IMR-90 (cell line): ENCODE measurements around the gene TSNAXIP1. TPM values are rescaled to one million over a fixed set of nuclear protein-coding genes. Genes with fewer than 3 reads are reported as not detected.

Experiments used
- ATAC-seq: fragments of 200-7000 bp; cut with Tn5 transposase; 2 replicates; pipeline ENCODE4 v1.9.1; 2020; ENCODE audit warnings: low read depth, mild to moderate bottlenecking, moderate library complexity
- BruUV-seq: library from RNA; stranded (reverse); fragments of 400-500 nt; replicated peaks from 2 replicates; lab custom pipeline; 2021; lab: Mats Ljungman, UMichigan
- CTCF ChIA-PET: fragments of 300-600 bp; formaldehyde crosslinking; extraction: SDS; loops from one replicate; lab custom pipeline; 2021; ENCODE audit warnings: antibody characterized with exemption; lab: Yijun Ruan, JAX
- POLR2A ChIA-PET: fragments of 300-600 bp; sonication (Branson Sonifier 250); formaldehyde crosslinking; loops from one replicate; lab custom pipeline; 2022; ENCODE audit warnings: antibody characterized with exemption; ENCODE audit not compliant: unreplicated experiment; lab: Charles Lee
- DNase-seq: peaks from one replicate; pipeline ENCODE4 v3.0.0; 2013
- H2AFZ ChIP-seq: replicated peaks from 2 replicates; pipeline ENCODE3; 2013; ENCODE audit warnings: low read length, mild to moderate bottlenecking; ENCODE audit not compliant: poor library complexity
- H2AK5ac ChIP-seq: 2 replicates; pipeline ENCODE4 v1.6.1; 2013; ENCODE audit warnings: low read depth, low read length, inconsistent platforms
- H2AK9ac ChIP-seq: replicated peaks from 2 replicates; pipeline ENCODE3; 2013; ENCODE audit warnings: mild to moderate bottlenecking, low read depth, low read length, moderate library complexity; ENCODE audit not compliant: poor library complexity
- H2BK120ac ChIP-seq: 2 replicates; pipeline ENCODE4 v1.6.1; 2013; ENCODE audit warnings: low read depth, low read length, inconsistent platforms
- H2BK15ac ChIP-seq: 3 replicates; pipeline ENCODE4 v1.6.1; 2013; ENCODE audit warnings: low read depth, low read length, inconsistent platforms
- H2BK20ac ChIP-seq: 2 replicates; pipeline ENCODE4 v1.6.1; 2013; ENCODE audit warnings: low read depth, mild to moderate bottlenecking, inconsistent platforms, low read length, moderate library complexity
- H2BK5ac ChIP-seq: 2 replicates; pipeline ENCODE4 v1.6.1; 2013; ENCODE audit warnings: mild to moderate bottlenecking, low read depth, low read length, inconsistent platforms; ENCODE audit not compliant: poor library complexity, severe bottlenecking
- H3K14ac ChIP-seq: replicated peaks from 2 replicates; pipeline ENCODE4 v1.6.1; 2013; ENCODE audit warnings: low read depth, low read length, inconsistent platforms
- H3K18ac ChIP-seq: 2 replicates; pipeline ENCODE4 v1.6.1; 2013; ENCODE audit warnings: low read depth, low read length, control low read depth
- H3K23ac ChIP-seq: 2 replicates; pipeline ENCODE4 v1.6.1; 2013; ENCODE audit warnings: low read depth, low read length, inconsistent platforms
- H3K27ac ChIP-seq: 2 replicates; pipeline ENCODE4 v1.5.1; 2013; ENCODE audit warnings: mild to moderate bottlenecking, control low read depth, low read length; ENCODE audit not compliant: insufficient read depth
- H3K27me3 ChIP-seq: 2 replicates; pipeline ENCODE4 v1.6.1; 2013; ENCODE audit warnings: low read length; ENCODE audit not compliant: control insufficient read depth, insufficient read depth
- H3K36me3 ChIP-seq: 2 replicates; pipeline ENCODE4 v1.6.1; 2013; ENCODE audit warnings: low read length, mixed read lengths; ENCODE audit not compliant: control insufficient read depth, insufficient read depth
- H3K4ac ChIP-seq: 2 replicates; pipeline ENCODE4 v1.6.1; 2013; ENCODE audit warnings: low read depth, low read length, inconsistent platforms
- H3K4me1 ChIP-seq: 2 replicates; pipeline ENCODE4 v1.6.1; 2013; ENCODE audit warnings: low read length, mixed read lengths; ENCODE audit not compliant: control insufficient read depth, insufficient read depth
- H3K4me2 ChIP-seq: 2 replicates; pipeline ENCODE4 v1.6.1; 2013; ENCODE audit warnings: low read depth, mild to moderate bottlenecking, control low read depth, low read length, moderate library complexity
- H3K4me3 ChIP-seq: 2 replicates; pipeline ENCODE4 v1.5.1; 2013; ENCODE audit warnings: low read depth, mild to moderate bottlenecking, control low read depth, low read length, moderate library complexity; ENCODE audit not compliant: insufficient read depth
- H3K56ac ChIP-seq: 2 replicates; pipeline ENCODE4 v1.6.1; 2013; ENCODE audit warnings: low read length, inconsistent platforms; ENCODE audit not compliant: insufficient read depth; ENCODE audit errors: extremely low read depth
- H3K79me1 ChIP-seq, 2 experiments: 2 replicates each; pipeline ENCODE4 v1.6.1; 2013; ENCODE audit warnings: low read length in 2 of 2, inconsistent platforms in 1 of 2, low read depth in 1 of 2
- H3K9ac ChIP-seq: 2 replicates; pipeline ENCODE4 v1.6.1; 2013; ENCODE audit warnings: low read depth, low read length, control low read depth
- H3K9me1 ChIP-seq: 2 replicates; pipeline ENCODE4 v1.6.1; 2013; ENCODE audit warnings: low read length, inconsistent platforms; ENCODE audit not compliant: insufficient read depth
- H3K9me3 ChIP-seq: 2 replicates; pipeline ENCODE4 v1.6.1; 2013; ENCODE audit warnings: low read length; ENCODE audit not compliant: control insufficient read depth, insufficient read depth
- H4K20me1 ChIP-seq: 2 replicates; pipeline ENCODE4 v1.6.1; 2013; ENCODE audit warnings: low read length, inconsistent platforms; ENCODE audit not compliant: insufficient read depth
- H4K5ac ChIP-seq: 2 replicates; pipeline ENCODE4 v1.6.1; 2013; ENCODE audit warnings: mild to moderate bottlenecking, low read depth, low read length, control low read depth
- H4K8ac ChIP-seq, 2 experiments: 2 replicates each; pipeline ENCODE4 v1.6.1; 2013; ENCODE audit warnings: low read depth in 2 of 2, low read length in 2 of 2, control low read depth in 1 of 2, inconsistent platforms in 1 of 2
- H4K91ac ChIP-seq: 2 replicates; pipeline ENCODE4 v1.6.1; 2013; ENCODE audit warnings: low read depth, low read length, inconsistent platforms; ENCODE audit not compliant: insufficient read depth
- MXI1 ChIP-seq: IDR thresholded peaks from 2 replicates; pipeline ENCODE4 v1.6.1; 2012; ENCODE audit warnings: low read depth, mild to moderate bottlenecking, low read length, moderate library complexity, borderline replicate concordance
- RCOR1 ChIP-seq: IDR thresholded peaks from 2 replicates; pipeline ENCODE4 v1.6.1; 2012; ENCODE audit warnings: mild to moderate bottlenecking, low read length, improper control_type of control experiment; ENCODE audit not compliant: insufficient replicate concordance
- WGBS, 2 experiments: methylation state at CpG; one replicate each; pipeline versions ENCODE4 v1.1.5 to v1.1.7; 2013; ENCODE audit warnings: missing lambda C conversion rate in 2 of 2; ENCODE audit not compliant: insufficient read length in 1 of 2; ENCODE audit errors: extremely low coverage in 2 of 2; 5-methylcytosine and 5-hydroxymethylcytosine counted together
- dilution Hi-C: fragments of 300-500 bp; cut with HindIII; formaldehyde crosslinking; loops from one replicate; pipeline ENCODE4 v1.14.3; 2018; ENCODE audit warnings: low sequenced_read_pairs; ENCODE audit not compliant: unreplicated experiment
- in situ Hi-C: fragments of 300-500 bp; cut with MboI; formaldehyde crosslinking; loops from 3 replicates; pipeline ENCODE4 v1.14.3; 2019; ENCODE audit warnings: low sequenced_read_pairs, inconsistent platforms, mixed read lengths
- intact Hi-C: fragments of 100-400 bp; cut with micrococcal nuclease; formaldehyde crosslinking; loops from 2 replicates; pipeline ENCODE4 v1.10.0; 2022
- polyA plus RNA-seq, 3 experiments: library from polyadenylated mRNA; depleted of rRNA; stranded (reverse); fragments of >200 nt; gene quantifications; 2 replicates each; pipeline ENCODE4 v1.2.3, GENCODE V29; 2012; ENCODE audit warnings: low replicate concordance in 1 of 3
- total RNA-seq: library from RNA; depleted of rRNA; stranded (reverse); fragments of >200 nt; gene quantifications from 2 replicates; pipeline ENCODE4 v1.2.3, GENCODE V29; 2012

The TSNAXIP1 gene
- total and polyA plus RNA-seq, 2 of the 4 experiments (the other 2 are of a cell fraction), result 0.72 to 1.4 TPM

- Histone ChIP-seq H4K5ac (no peak overlapping the region), H3K4me1 (peaks cover 13% of the 10 kb centered on the region), H3K36me3 (no peaks in the 10 kb centered on the region), H3K14ac (peak overlapping the region; percentile 60), H2AFZ (peak overlapping the region; percentile 100), H3K9me1 (peaks cover 21% of the 10 kb centered on the region), H3K9ac (peak overlapping the region; percentile 59), H4K8ac (peak overlapping the region in 1 of 2 experiments; percentile 61; a peak in 1 of 4 replicates), H2BK15ac (no peak overlapping the region), H2BK20ac (no peak overlapping the region), H3K9me3 (no peaks in the 10 kb centered on the region), H3K4me2 (peak overlapping the region; percentile 90), H4K91ac (no peak overlapping the region), H3K4me3 (peak overlapping the region; percentile 69), H2BK5ac (peak overlapping the region; percentile 67), H2BK120ac (no peak overlapping the region), H3K56ac (peak overlapping the region; percentile 46; the same call in 1 of the 2 replicates), H2AK5ac (peak overlapping the region; percentile 3), H3K27ac (peak overlapping the region; percentile 47), H2AK9ac (peak overlapping the region; percentile 95), H3K23ac (peak overlapping the region; percentile 96), H3K4ac (peak overlapping the region; percentile 86), H3K79me1 (peaks cover 24 to 56% of the 10 kb centered on the region in 2 experiments), H3K18ac (no peak overlapping the region), H4K20me1 (peaks cover 26% of the 10 kb centered on the region), H3K27me3 (no peaks in the 10 kb centered on the region)
- dilution Hi-C loops, result no loop called here
- in situ Hi-C loops, result no loop called here
- BruUV-seq, result no TSS peak
- WGBS, 2 experiments, result 0% methylated on average over 6 of the region's 11 CpGs; no CpG with 5 or more reads in 1 of the 2 experiments
- TF ChIP-seq RCOR1 (no peak), MXI1 (peak; percentile 46; the same call in 1 of the 2 replicates)
- POLR2A ChIA-PET, result interaction anchor here (0.9 kb wide), 1 partner anchor 10 kb away, joined by 3 read pairs; no protein-coding TSS in a partner anchor
- no peak for ATAC-seq
- CTCF ChIA-PET, result interaction anchor here (0.6 kb wide), 1 partner anchor 20 kb away, joined by 3 read pairs; no protein-coding TSS in a partner anchor
- intact Hi-C loops, result loop anchor here (2.0 kb wide), 1 partner anchor 27 kb away; no protein-coding TSS in a partner anchor
- DNase-seq, result peak; percentile 68
Observed at GRCh38 chr16:67843343-67843765, 36.7 kb downstream of the TSNAXIP1 start.
